ENCODE data around the gene ZNF79. TPM values are rescaled to one million over a fixed set of nuclear protein-coding genes. Genes with fewer than 3 reads are reported as not detected.

The ZNF79 gene
- total and polyA plus RNA-seq, 2 of the 4 experiments (the other 2 are of a cell fraction): 5.6 to 15.4 TPM

DNA sequence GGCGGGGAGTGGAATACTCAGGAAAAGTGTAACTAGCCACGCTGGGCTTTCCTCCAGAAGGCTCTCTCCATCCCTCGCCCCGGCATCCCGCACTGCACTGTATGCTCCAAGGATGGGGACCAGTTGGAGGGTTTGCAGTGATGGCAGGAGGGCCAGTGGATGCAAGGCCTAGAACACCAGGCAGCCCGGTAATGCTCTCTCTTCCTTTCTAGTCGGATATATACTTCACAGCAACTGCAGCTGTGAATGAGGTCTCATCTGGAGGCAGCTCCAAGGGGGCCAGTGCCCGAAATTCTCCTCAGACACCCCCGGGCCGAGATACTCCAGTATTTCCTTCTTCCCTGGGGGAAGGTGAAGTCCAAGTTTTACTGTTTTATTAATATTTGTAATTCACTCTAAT lies 37.2 kb upstream of the ZNF79 start:
- dilution Hi-C loops (cut with HindIII; ENCODE audit: low sequenced_read_pairs, unreplicated experiment): no loop called here
- H3K9ac ChIP-seq (ENCODE audit: low read depth, low read length): no peak overlapping the region
- in situ Hi-C loops (cut with MboI; ENCODE audit: low sequenced_read_pairs): loop anchor here (25.0 kb wide), 1 partner anchor 450 kb away; no protein-coding TSS in a partner anchor
- no peak overlapping the region for H4K91ac ChIP-seq (ENCODE audit: insufficient read depth, low read depth, low read length)
- H4K5ac ChIP-seq (ENCODE audit: low read depth, low read length): no peak overlapping the region
- no TSS peak for BruUV-seq (replicated peaks)
- H2BK20ac ChIP-seq (ENCODE audit: low read depth, low read length): no peak overlapping the region
- H3K27me3 ChIP-seq (ENCODE audit: control insufficient read depth, insufficient read depth, low read length): peaks cover 28% of the 10 kb centered on the region
- no peak overlapping the region for H3K4me2 ChIP-seq (ENCODE audit: low read depth, low read length)
- peaks cover 9% of the 10 kb centered on the region; the same call in 1 of the 2 replicates for H4K20me1 ChIP-seq (ENCODE audit: insufficient read depth, low read length)
- H3K4ac ChIP-seq (ENCODE audit: low read depth, low read length): no peak overlapping the region
- H2AK5ac ChIP-seq (ENCODE audit: low read depth, low read length): no peak overlapping the region
- no peak overlapping the region for H3K4me3 ChIP-seq (ENCODE audit: insufficient read depth, low read depth, low read length)
- no peak overlapping the region for H3K23ac ChIP-seq (ENCODE audit: low read depth, low read length)
- WGBS, 2 experiments (ENCODE audit: extremely low coverage in 2 of 2, insufficient read length in 1 of 2): no CpG with 5 or more reads among the region's 10 CpGs
- no peak overlapping the region for H2BK5ac ChIP-seq (ENCODE audit: low read depth, low read length, poor library complexity, severe bottlenecking)
- H3K56ac ChIP-seq (ENCODE audit: extremely low read depth, insufficient read depth, low read length): no peak overlapping the region
- no peak overlapping the region for H2BK120ac ChIP-seq (ENCODE audit: low read depth, low read length)
- ATAC-seq (ENCODE audit: low read depth): no peak
- no peak overlapping the region for H2AK9ac ChIP-seq (replicated peaks; ENCODE audit: low read depth, low read length, poor library complexity)
- no peak for DNase-seq
- H4K8ac ChIP-seq (ENCODE audit: low read depth in 2 of 2, low read length in 2 of 2): no peak overlapping the region
- no peaks in the 10 kb centered on the region for H3K36me3 ChIP-seq (ENCODE audit: control insufficient read depth, insufficient read depth, low read length)
- no peak overlapping the region for H3K14ac ChIP-seq (replicated peaks; ENCODE audit: low read depth, low read length)
- intact Hi-C loops (cut with micrococcal nuclease): no loop called here
- TF ChIP-seq RCOR1 (IDR thresholded peaks at IDR 0.05; ENCODE audit: insufficient replicate concordance, low read length) (no peak), BHLHE40 (IDR thresholded peaks at IDR 0.05; ENCODE audit: low read depth, low read length) (no peak), FOS (IDR thresholded peaks at IDR 0.05; ENCODE audit: low read depth, low read length) (no peak), SMC3 (IDR thresholded peaks at IDR 0.05; ENCODE audit: low read depth, low read length) (no peak), CHD1 (IDR thresholded peaks at IDR 0.05; ENCODE audit: low read depth, low read length) (no peak), POLR2A (IDR thresholded peaks at IDR 0.05; ENCODE audit: low read depth, low read length) (no peak)
- TF ChIP-seq, protein P1, sequence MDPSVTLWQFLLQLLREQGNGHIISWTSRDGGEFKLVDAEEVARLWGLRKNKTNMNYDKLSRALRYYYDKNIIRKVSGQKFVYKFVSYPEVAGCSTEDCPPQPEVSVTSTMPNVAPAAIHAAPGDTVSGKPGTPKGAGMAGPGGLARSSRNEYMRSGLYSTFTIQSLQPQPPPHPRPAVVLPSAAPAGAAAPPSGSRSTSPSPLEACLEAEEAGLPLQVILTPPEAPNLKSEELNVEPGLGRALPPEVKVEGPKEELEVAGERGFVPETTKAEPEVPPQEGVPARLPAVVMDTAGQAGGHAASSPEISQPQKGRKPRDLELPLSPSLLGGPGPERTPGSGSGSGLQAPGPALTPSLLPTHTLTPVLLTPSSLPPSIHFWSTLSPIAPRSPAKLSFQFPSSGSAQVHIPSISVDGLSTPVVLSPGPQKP (IDR thresholded peaks at IDR 0.05; ENCODE audit: borderline replicate concordance, low read depth, low read length): no peak
- TF ChIP-seq, protein P2, sequence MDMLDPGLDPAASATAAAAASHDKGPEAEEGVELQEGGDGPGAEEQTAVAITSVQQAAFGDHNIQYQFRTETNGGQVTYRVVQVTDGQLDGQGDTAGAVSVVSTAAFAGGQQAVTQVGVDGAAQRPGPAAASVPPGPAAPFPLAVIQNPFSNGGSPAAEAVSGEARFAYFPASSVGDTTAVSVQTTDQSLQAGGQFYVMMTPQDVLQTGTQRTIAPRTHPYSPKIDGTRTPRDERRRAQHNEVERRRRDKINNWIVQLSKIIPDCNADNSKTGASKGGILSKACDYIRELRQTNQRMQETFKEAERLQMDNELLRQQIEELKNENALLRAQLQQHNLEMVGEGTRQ (IDR thresholded peaks at IDR 0.05; ENCODE audit: low read depth, low read length): no peak
- ChIA-PET CTCF (no interaction called here), POLR2A (ENCODE audit: unreplicated experiment) (no interaction called here)
- no peak overlapping the region for H3K18ac ChIP-seq (ENCODE audit: low read depth, low read length)
- H2BK15ac ChIP-seq (ENCODE audit: low read depth, low read length): no peak overlapping the region
- no peak overlapping the region for H2AFZ ChIP-seq (replicated peaks; ENCODE audit: low read length, poor library complexity)
- peaks cover 5% of the 10 kb centered on the region for H3K4me1 ChIP-seq (ENCODE audit: control insufficient read depth, insufficient read depth, low read length)
- H3K27ac ChIP-seq (ENCODE audit: insufficient read depth, low read length): no peak overlapping the region
- H3K9me3 ChIP-seq (ENCODE audit: control insufficient read depth, insufficient read depth, low read length): no peaks in the 10 kb centered on the region
- no peaks in the 10 kb centered on the region for H3K79me1 ChIP-seq (ENCODE audit: low read depth in 1 of 2, low read length in 2 of 2)
- peaks cover 11% of the 10 kb centered on the region for H3K9me1 ChIP-seq (ENCODE audit: insufficient read depth, low read length)

Measured in IMR-90 (cell line).